Measurements from ENCODE around the gene WDR70.

WDR70 gene

GRCh38 chr5:37626266-37626665, 247.1 kb downstream of the WDR70 start:
- no peak for TF ChIP-seq ZFX (IDR thresholded peaks at IDR 0.05)
- no peak for TF ChIP-seq CTCF (conservative IDR thresholded peaks at IDR 0.05)
- H3K27ac ChIP-seq = no peak overlapping the region

- TF ChIP-seq CTCF (conservative IDR thresholded peaks at IDR 0.05) (no peak), ZFX (IDR thresholded peaks at IDR 0.05) (no peak)
Observed at GRCh38 chr5:37628876-37629275, 249.8 kb downstream of the WDR70 start.

GRCh38 chr5:37631939-37632338, 252.8 kb downstream of the WDR70 start:
- no peak for TF ChIP-seq CTCF (conservative IDR thresholded peaks at IDR 0.05)
- TF ChIP-seq ZFX (IDR thresholded peaks at IDR 0.05) = no peak
- H3K27ac ChIP-seq = no peak overlapping the region

More at GRCh38 chr5:37628876-37629275, 249.8 kb downstream of the WDR70 start:
- no peak overlapping the region for H3K27ac ChIP-seq

DNA sequence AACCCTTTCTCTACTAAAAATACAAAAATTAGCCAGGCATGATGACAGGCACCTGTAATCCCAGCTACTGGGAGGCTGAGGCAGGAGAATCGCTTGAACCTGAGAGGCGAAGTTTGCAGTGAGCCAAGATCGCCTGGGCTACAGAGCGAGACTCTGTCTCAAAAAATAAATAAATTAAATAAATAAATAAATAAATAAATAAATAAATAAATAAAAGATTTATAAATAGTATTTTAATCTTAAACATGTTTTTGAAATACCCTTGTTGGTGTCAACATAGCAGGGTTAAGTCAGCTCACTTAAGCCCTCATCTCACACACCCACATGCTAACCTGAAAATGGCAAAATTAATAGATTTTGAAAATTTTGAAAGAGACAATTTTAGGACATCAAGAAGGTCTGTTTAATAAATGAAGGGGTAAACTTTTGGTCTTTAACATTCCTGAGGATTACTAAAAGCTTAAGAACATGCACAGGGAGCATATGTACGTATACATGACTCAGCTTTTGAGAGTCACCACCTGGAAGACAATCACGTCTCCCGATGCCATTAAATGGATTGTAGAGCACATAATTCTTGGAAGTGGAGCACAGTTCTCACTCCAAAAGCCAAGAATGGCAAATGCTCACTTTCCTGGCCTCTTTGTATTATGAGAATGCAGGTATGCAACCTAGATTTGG, 258.2 kb downstream of the WDR70 start:
- TF ChIP-seq CTCF (conservative IDR thresholded peaks at IDR 0.05) = no peak
- no peak for TF ChIP-seq ZFX (IDR thresholded peaks at IDR 0.05)

GRCh38 chr5:37638897-37639296, 259.8 kb downstream of the WDR70 start:
- H3K27ac ChIP-seq = no peak overlapping the region
- TF ChIP-seq CTCF (conservative IDR thresholded peaks at IDR 0.05) (no peak), ZFX (IDR thresholded peaks at IDR 0.05) (no peak)

More for the DNA sequence above, 258.2 kb downstream of the WDR70 start:
- no peak overlapping the region for H3K27ac ChIP-seq

- no peak overlapping the region for H3K27ac ChIP-seq
- TF ChIP-seq ZFX (IDR thresholded peaks at IDR 0.05) = no peak
- no peak for TF ChIP-seq CTCF (conservative IDR thresholded peaks at IDR 0.05)
Observed at GRCh38 chr5:37640088-37640487, 261.0 kb downstream of the WDR70 start.

DNA sequence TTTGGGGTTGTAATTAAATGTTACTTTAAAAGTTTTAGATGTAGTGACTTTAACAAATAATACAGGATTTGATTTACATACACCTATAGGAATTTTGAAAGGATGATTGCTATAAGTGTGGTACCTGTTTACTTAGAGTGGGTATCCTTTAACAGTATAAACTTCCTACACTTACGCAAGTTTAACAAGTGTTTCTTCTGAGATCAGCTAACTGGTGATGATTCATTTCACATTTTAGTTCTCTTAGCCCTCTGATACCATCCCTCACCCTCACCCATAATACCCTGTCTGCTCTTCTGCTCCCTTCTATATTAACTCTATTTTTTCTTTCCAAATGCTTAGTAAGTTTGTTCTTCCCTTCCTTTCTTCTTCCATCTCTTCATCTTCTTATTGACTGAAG, 262.8 kb downstream of the WDR70 start:
- TF ChIP-seq ZFX (IDR thresholded peaks at IDR 0.05) = no peak
- TF ChIP-seq CTCF (conservative IDR thresholded peaks at IDR 0.05) = no peak
- H3K27ac ChIP-seq = no peak overlapping the region

Measured in C4-2B (cell line).